ENCODE measurements around the gene PTPN23. TPM values are rescaled to one million over a fixed set of nuclear protein-coding genes. Genes with fewer than 3 reads are reported as not detected.

Gene PTPN23
- total and polyA plus RNA-seq, 9 of the 15 experiments (the other 6 are each of a cell fraction or from before 2014, with no cell fraction given): 0.41 to 58.7 (median 7.2) TPM

DNA sequence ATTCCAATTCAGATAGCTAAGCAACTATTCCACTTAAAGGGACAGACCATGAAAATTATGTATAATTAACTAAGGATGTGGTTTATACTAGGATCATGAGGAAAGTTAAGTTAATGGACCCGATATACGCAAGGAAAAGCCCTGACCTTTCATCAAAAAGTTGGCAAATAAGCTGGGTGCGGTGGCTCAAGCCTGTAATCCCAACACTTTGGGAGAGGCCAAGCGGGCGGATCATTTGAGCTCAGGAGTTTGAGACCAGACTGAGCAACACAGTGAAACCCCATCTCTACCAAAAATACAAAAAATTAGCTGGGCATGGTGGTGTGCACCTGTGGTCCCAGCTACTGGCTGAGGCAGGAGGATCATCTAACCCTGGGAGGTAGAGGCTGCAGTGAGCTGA is 55.4 kb downstream of the PTPN23 start:
- TF ChIP-seq HDAC8 (tag; IDR thresholded peaks at IDR 0.05) (no peak), STAT5A (IDR thresholded peaks at IDR 0.05; ENCODE audit: borderline replicate concordance, low read length) (no peak)
- TF ChIP-seq, protein P1, sequence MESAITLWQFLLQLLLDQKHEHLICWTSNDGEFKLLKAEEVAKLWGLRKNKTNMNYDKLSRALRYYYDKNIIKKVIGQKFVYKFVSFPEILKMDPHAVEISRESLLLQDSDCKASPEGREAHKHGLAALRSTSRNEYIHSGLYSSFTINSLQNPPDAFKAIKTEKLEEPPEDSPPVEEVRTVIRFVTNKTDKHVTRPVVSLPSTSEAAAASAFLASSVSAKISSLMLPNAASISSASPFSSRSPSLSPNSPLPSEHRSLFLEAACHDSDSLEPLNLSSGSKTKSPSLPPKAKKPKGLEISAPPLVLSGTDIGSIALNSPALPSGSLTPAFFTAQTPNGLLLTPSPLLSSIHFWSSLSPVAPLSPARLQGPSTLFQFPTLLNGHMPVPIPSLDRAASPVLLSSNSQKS (CRISPR knock-in tag; IDR thresholded peaks at IDR 0.05): no peak
- in situ Hi-C loops (cut with MboI) (no loop called here), intact Hi-C loops (cut with micrococcal nuclease) (no loop called here)
- BruUV-seq (replicated peaks): no TSS peak
- FAIRE-seq (no peak), ATAC-seq (no peak), DNase-seq (ENCODE audit: extremely low read depth in 1 of 4, low spot score in 3 of 4) (no peak)
- no peaks in the 10 kb centered on the region for H4K20me1 ChIP-seq (replicated peaks; ENCODE audit: control insufficient read depth, insufficient read depth, low read length)
- H3K4me2 ChIP-seq (ENCODE audit: insufficient read depth, low read length): no peak overlapping the region
- no peaks in the 10 kb centered on the region for H3K9me1 ChIP-seq (ENCODE audit: control insufficient read depth, insufficient read depth, low read length)
- peaks cover 80% of the 10 kb centered on the region for H3K36me3 ChIP-seq (ENCODE audit: control insufficient read depth, insufficient read depth, low read length)
- no peaks in the 10 kb centered on the region for H3K9me3 ChIP-seq (replicated peaks; ENCODE audit: control insufficient read depth, insufficient read depth, low read depth, low read length)
- no peak overlapping the region for H3K27ac ChIP-seq (ENCODE audit: extremely low read depth, low read depth, low read length)
- H2AFZ ChIP-seq (ENCODE audit: low read depth, low read length): no peak overlapping the region
- H3K4me1 ChIP-seq (replicated peaks in 1 of 2; ENCODE audit: control insufficient read depth in 2 of 2, insufficient read depth in 2 of 2, low read length in 2 of 2): no peaks in the 10 kb centered on the region
- CTCF ChIA-PET (ENCODE audit: low intra/inter-chr PET ratio): no interaction called here
- 95% methylated on average over 5 of the region's 5 CpGs for WGBS (ENCODE audit: insufficient coverage, low coverage, missing lambda C conversion rate)
- H3K9ac ChIP-seq (ENCODE audit: insufficient read depth in 1 of 2, low read depth in 2 of 2, low read length in 2 of 2): no peak overlapping the region
- H3K27me3 ChIP-seq (ENCODE audit: control insufficient read depth in 2 of 2, insufficient read depth in 2 of 2, low read length in 2 of 2): no peaks in the 10 kb centered on the region
- POLR2A ChIA-PET: interaction anchor here (0.7 to 1.1 kb wide), 2 partner anchors 12 to 32 kb away, joined by 3 read pairs; no protein-coding TSS in a partner anchor
- no peak overlapping the region for H3K4me3 ChIP-seq
- H3K79me2 ChIP-seq (ENCODE audit: control insufficient read depth, insufficient read depth, low read length): peaks cover 10% of the 10 kb centered on the region; the same call in 2 of the 3 replicates

DNA sequence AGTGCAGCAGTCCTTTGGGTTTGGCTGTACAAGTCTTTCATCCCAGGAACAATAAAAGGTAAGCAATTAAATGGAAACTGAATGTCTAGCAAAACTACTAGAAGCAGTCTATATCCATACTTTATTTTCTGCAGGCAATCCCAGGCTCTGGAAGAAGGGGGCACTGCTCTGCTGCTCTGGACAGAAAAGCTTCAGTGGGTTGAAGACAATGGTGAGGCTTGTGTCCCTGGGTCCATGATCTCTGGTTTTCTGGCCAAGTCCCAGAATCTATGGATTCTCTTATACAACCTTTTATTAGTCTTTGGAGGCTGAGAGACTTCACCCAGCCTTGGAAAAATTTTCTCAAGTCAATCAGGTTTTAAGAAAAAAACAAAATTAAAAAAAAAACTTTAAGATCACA is 59.3 kb downstream of the PTPN23 start:
- POLR2A ChIA-PET: interaction anchor here (0.5 to 2.0 kb wide), 6 partner anchors 9 to 725 kb away, joined by 3 to 4 read pairs (median 3); no protein-coding TSS in a partner anchor
- ATAC-seq: peak; percentile 83
- intact Hi-C loops (cut with micrococcal nuclease) (loop anchor here (1.0 kb wide), 1 partner anchor 36 kb away; no protein-coding TSS in a partner anchor), in situ Hi-C loops (cut with MboI) (no loop called here)
- Histone ChIP-seq H3K27me3 (ENCODE audit: control insufficient read depth in 2 of 2, insufficient read depth in 2 of 2, low read length in 2 of 2) (no peaks in the 10 kb centered on the region), H2AFZ (ENCODE audit: low read depth, low read length) (no peak overlapping the region), H3K4me1 (replicated peaks in 1 of 2; ENCODE audit: control insufficient read depth in 2 of 2, insufficient read depth in 2 of 2, low read length in 2 of 2) (no peaks in the 10 kb centered on the region; a peak in 1 of 5 replicates), H3K9me3 (replicated peaks; ENCODE audit: control insufficient read depth, insufficient read depth, low read depth, low read length) (no peaks in the 10 kb centered on the region), H3K9me1 (ENCODE audit: control insufficient read depth, insufficient read depth, low read length) (no peaks in the 10 kb centered on the region), H4K20me1 (replicated peaks; ENCODE audit: control insufficient read depth, insufficient read depth, low read length) (no peaks in the 10 kb centered on the region; the same call in 1 of the 2 replicates), H3K36me3 (ENCODE audit: control insufficient read depth, insufficient read depth, low read length) (peaks cover 68% of the 10 kb centered on the region), H3K4me3 (no peak overlapping the region), H3K4me2 (ENCODE audit: insufficient read depth, low read length) (no peak overlapping the region), H3K79me2 (ENCODE audit: control insufficient read depth, insufficient read depth, low read length) (peaks cover 35% of the 10 kb centered on the region), H3K27ac (ENCODE audit: extremely low read depth, low read depth, low read length) (no peak overlapping the region), H3K9ac (ENCODE audit: insufficient read depth in 1 of 2, low read depth in 2 of 2, low read length in 2 of 2) (no peak overlapping the region; a peak in 1 of 4 replicates)
- peak in 2 of 4 experiments; percentile 31 to 33 for DNase-seq (ENCODE audit: extremely low read depth in 1 of 4, low spot score in 3 of 4)
- CTCF ChIA-PET (ENCODE audit: low intra/inter-chr PET ratio): interaction anchor here (1.1 kb wide), 1 partner anchor 73 kb away, joined by 3 read pairs; the partner anchor contains the start of gene ELP6
- no TSS peak for BruUV-seq (replicated peaks)
- no peak for FAIRE-seq
- TF ChIP-seq, protein P2, sequence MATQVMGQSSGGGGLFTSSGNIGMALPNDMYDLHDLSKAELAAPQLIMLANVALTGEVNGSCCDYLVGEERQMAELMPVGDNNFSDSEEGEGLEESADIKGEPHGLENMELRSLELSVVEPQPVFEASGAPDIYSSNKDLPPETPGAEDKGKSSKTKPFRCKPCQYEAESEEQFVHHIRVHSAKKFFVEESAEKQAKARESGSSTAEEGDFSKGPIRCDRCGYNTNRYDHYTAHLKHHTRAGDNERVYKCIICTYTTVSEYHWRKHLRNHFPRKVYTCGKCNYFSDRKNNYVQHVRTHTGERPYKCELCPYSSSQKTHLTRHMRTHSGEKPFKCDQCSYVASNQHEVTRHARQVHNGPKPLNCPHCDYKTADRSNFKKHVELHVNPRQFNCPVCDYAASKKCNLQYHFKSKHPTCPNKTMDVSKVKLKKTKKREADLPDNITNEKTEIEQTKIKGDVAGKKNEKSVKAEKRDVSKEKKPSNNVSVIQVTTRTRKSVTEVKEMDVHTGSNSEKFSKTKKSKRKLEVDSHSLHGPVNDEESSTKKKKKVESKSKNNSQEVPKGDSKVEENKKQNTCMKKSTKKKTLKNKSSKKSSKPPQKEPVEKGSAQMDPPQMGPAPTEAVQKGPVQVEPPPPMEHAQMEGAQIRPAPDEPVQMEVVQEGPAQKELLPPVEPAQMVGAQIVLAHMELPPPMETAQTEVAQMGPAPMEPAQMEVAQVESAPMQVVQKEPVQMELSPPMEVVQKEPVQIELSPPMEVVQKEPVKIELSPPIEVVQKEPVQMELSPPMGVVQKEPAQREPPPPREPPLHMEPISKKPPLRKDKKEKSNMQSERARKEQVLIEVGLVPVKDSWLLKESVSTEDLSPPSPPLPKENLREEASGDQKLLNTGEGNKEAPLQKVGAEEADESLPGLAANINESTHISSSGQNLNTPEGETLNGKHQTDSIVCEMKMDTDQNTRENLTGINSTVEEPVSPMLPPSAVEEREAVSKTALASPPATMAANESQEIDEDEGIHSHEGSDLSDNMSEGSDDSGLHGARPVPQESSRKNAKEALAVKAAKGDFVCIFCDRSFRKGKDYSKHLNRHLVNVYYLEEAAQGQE (IDR thresholded peaks at IDR 0.05; ENCODE audit: borderline replicate concordance): peak; percentile 34; the same call in 1 of the 2 replicates
- TF ChIP-seq, protein P2 (CRISPR knock-in tag; IDR thresholded peaks at IDR 0.05; ENCODE audit: low read depth): no peak
- peak in 1 of 2 experiments; percentile 61; a peak in 2 of 4 replicates for TF ChIP-seq RAD21 (CRISPR knock-in tag; conservative IDR thresholded peaks at IDR 0.05 in 1 of 2, IDR thresholded peaks at IDR 0.05 in 1 of 2)
